GM18520 (cell line): ENCODE measurements around the gene OSBPL1A.

Source experiments
- ATAC-seq: cut with Tn5 transposase; IDR thresholded peaks from one replicate; pipeline ENCODE4 v1.9.1; 2021; ENCODE audit not compliant: unreplicated experiment

Gene OSBPL1A

DNA sequence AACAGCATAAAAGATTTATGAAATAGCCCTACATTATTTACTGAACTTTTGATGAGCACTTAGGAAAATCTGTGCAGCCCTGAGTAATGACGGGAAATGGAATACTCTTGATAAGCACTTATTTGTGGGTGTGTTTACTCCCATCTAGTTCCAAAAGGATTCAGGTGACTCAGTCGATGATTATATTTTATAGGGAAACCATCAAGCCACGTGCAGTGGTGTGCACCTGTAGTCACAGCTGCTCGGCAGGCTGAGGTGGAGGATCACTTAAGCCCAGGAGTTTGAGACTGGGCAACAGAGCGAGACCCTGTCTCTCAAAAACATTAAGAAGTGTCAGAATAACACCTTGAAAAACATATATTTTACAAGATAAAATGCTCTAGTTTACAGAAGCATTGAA, 166.9 kb downstream of the OSBPL1A start:
- no peak for ATAC-seq

DNA sequence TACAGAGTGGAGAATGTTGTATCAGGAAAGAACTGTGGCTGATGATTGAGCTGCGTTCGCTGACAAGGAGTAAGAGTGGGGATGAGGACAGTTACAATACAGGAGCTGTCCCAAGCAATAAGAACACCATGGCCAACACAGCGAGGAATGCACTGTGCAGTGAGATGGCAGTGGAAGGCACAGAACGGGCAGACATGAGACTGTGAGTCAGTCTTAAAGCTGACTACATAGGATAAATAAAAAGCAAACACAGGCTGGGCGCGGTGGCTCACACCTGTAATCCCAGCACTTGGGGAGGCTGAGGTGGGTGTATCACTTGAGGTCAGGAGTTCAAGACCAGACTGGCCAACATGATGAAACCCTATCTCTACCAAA, 169.0 kb downstream of the OSBPL1A start:
- ATAC-seq, result no peak

DNA sequence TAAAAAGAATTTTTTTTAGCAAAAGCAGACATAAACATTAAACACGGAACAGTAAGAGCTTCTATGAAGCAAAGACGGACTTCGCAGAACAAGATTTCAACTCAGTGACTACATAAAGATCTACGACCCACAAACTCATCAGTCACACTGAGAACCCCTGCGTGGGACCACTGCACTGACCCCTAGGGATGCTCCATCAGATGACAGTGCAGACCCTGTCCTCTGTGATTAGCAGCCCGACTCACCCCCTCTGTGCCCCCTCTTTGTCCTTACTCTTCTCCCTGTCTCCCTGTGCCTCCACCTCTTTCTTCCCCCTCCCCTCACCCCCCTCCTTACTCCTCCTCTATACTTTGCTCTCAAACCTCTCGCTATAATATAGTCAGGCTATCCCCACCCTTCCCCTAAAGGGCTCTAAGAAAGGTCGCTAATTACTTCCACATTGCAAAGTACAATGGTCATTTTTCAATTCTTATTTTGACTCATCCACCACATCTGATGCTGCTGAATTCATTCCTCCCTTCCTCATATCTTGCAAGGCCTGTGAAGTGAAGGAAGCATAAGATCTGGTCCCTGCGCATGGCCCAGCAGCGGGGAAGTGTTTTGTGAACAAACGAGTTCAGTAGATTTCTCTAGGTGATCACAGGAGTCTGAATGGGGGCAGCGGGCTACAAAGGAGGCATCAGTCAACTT, 169.5 kb downstream of the OSBPL1A start:
- no peak for ATAC-seq

DNA sequence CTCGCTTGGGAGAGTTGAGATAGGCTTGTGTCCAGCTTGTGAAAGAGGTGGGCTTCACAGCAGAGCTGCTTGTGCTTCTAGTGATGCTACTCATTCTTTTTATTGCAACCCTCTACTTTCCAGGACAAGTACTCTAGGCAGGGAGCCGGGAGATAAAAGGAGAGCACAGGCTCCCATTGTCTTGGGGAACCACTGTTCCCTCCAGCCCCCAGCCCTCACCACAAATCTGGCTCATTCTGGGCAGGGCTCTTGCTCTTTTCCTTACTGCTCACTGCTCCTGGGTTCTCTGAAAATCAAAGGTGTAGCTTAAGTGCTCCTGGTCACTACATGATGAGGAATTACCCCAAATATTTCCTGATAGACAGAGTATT, 177.3 kb downstream of the OSBPL1A start:
- no peak for ATAC-seq

DNA sequence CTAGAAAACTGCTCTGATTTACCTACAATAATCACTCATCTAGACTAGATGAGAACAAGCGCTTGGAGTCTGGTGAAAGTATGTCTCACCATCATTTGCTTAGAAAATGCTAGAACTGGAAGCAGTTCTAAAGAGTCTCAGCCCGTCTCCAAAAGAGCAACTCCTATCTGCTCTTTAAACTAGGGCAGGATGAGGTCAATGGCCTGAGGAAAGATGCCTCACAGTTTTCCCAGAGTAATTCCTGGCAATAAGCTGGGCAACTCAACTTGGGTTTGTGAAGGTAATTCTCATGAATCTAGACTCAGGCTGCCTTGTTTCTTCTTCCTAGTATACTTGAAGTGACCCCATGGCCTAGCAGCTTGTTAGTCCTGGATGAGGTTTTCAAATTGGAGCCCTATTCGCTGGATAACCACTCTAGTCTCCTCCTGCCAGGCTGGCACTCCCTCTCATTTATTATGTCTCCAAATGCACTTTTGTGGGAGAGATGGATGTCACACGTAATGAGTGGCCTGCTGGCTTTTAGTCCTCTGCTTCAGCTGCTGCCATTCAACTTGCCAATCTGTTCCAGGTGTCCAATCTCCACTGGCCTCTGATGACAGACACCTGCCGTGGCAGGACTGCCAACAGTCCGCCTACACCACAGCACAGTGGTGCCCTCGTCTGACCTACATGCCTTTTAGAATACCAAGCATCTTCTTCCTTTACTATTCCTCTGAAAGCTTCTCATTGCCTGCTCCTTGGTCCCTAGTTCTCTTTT, 177.9 kb downstream of the OSBPL1A start:
- ATAC-seq, result no peak

DNA sequence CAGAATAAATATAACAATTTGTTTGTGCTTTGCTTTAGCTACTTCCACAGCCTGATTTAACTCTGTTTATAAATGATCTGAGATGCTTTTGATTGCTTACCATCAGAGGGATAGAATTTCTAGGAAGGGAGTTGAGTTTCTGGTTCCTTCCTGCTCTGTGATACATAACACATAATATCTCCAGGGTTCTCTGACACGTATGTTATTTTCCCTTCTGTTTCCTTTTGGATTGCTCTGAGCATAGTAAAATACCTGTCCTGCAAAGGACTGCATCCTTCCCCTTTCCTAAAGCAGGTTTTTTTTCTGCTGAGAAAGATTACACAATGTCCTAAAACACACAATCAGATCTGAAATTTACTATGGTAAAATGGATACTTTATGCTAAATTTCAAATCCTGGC, 182.7 kb downstream of the OSBPL1A start:
- no peak for ATAC-seq

DNA sequence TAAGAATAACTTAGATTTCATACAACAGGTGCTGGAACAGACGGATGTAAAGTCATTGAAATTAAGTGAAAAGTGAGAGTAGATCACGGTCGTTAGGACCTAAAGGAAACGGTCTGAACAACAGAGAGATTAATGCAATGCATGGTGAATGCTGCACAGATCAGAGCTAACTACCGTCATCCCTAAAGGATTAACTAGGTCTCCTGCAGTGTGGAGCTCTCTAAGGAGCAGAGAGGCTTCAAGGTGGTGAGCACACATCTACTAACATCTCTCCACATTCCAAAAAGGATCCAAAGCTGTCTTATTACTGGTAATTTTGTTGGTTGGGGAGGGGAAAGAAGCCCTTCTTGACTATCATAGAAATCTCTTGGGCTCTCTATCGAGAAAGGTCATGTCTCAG, 183.5 kb downstream of the OSBPL1A start:
- no peak for ATAC-seq

DNA sequence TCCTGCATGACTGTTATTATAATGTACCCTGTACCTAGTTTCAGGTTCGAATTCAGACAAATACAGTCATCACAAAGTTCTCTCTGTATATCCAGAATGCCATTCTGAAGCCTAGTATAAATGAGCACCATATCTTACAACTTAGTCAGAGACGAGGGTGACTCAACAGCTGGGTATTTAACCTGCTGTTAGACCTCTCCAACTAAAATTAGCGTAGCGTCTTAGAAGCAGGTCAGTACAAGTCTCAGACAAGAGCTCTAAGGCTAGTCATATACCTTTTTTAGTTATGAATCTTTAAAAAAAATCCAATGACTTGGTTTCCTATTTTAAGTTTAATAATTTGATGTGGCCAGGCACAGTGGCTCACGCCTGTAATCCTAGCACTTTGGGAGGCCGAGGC, 184.7 kb downstream of the OSBPL1A start:
- no peak for ATAC-seq

DNA sequence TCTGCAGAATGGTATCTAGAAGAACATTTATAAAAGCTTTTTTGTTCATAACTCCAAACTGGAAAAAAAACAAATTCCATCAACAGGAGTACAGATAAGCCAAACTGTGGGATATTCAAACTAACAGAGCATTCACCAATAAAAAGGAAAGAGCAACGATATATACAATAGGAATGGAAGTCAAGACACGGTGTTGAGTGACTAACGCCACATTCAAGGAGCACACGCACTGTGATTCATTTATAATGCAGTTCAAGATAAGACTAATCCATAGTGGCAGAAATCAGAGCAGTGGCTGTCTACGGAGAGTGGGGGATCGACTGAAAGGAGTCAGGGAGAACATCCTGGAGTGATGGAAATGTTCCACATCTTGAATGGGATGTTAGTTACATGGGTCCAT, 188.1 kb downstream of the OSBPL1A start:
- ATAC-seq, result no peak

DNA sequence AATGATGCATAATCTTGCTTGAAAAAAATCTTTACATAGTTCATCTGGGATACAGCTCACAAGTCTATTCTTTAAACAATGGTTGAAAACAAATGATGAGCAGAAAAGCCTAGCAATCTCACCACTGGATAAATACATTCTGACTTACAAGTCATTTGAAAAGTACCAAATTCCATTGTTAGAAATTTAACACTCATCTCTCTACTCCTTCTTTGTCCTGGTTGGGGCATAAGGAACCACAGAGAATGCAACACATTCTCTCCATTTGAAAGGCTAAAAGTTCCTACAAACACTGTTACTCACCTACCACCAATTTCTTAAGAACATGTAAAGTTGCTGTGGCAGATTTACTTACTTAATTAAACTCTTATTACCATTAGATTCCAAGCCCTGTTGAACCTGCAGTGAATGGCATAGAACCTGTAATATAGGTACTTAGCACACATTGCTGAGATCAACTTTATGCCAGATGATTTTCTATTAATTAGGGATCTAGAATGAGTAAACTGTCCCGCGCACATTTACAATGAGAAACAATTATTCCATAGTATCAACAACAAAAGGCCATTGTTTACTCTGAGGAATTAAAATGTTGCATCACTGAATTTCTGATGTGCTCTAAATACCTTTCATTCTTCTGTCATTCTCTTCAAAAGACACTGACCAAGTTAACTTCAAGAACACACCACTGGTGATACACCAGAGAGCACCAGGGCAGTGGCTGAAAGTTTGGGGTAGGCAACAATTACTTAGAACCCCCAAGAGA, 189.2 kb downstream of the OSBPL1A start:
- no peak for ATAC-seq

DNA sequence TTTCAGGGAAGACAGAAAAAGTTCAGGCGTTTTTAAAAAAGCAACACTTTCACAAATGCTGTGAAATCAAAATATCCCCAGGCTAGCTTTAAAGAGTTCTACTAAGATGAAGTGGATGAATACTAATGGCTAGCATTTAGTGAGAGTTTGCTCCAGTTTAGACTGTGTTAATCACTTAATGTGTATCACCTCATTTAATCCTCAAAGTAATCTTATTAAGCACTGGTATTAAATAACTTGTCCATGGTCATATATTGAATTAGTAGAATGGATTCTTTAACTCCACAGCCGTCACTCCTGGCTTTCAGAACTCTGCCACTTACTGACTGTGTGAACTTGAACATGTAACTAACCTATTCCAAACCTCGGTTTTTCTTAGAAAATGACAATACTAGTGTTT, 192.7 kb downstream of the OSBPL1A start:
- ATAC-seq, result no peak

DNA sequence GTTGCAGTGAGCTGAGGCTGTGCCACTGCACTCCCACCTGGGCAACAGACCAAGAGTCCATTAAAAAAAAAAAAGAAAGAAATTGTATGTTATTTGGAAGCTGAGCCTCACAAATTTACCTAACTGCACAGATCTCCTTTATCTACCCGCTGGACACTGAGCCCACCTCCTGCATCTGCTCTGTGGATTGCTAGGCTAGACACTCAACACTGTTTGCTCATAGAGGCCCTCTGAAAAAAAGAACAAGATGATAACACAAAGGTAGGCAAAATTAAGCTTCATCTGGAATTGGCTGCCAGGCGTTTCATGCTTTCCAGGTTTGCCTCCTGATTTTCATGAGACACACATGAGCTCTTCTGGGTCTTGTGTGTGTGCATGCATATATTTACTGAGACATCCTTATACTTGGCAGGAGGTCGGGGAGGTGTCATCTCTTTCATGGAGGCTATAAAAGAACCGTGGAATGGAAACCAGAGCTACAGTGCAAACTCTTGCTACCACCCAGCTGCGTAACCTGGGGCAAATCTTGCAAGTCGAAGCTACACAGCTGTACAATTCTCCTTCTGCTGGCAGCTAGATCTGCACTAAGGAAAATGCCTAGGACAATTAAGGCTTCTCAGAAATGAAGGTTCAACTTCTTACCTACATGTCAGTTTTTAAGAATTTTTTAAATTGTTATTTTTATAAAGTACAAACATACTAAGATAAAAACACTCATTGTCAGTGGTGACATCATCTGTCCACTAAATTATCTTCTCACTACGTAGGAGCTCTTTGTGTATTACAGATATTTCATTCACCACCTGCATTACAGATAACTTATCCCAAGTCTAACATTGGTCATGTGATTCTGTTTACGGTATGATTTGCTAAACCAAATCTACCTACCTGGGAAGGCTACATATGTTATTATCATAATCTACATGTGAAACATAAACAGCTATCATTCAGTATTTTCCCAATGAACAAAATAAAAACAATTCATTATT, 195.6 kb downstream of the OSBPL1A start:
- ATAC-seq, result no peak

DNA sequence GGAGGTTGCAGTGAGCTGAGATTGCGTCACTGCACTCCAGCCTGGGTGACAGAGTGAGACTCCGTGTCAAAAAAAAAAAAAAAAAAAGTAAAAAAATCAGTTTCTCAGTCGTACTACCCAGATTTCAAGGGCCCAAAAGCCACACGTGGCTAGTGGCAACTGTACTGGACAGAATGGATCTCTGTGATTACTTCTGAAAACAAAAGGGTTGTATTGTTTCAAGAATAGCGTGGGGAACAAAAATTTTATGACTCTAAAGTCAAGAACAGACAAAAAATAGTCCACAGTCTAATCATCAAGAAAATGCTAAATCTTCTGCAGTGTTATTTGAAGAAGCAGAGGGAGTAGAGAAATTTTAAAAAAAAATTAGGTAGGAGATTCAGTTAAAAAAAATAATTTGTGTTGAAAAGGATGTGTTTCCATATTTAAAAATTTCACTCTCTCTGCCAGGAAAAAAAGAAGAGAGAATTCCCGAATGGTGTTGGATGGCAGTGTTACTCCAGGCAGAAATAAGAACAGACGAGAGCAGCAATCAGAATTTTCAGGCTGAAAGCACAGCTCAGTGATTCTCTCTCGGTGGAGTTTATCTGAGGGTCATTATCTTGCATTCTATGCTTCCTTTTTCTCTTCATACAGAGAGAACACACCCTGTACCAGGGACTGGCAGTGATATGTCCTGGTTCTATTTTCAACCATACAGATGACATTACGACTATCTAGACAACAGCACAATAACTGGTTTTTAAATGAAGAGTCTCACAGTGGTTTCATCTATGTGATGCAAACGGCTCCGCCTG, 196.9 kb downstream of the OSBPL1A start:
- no peak for ATAC-seq

DNA sequence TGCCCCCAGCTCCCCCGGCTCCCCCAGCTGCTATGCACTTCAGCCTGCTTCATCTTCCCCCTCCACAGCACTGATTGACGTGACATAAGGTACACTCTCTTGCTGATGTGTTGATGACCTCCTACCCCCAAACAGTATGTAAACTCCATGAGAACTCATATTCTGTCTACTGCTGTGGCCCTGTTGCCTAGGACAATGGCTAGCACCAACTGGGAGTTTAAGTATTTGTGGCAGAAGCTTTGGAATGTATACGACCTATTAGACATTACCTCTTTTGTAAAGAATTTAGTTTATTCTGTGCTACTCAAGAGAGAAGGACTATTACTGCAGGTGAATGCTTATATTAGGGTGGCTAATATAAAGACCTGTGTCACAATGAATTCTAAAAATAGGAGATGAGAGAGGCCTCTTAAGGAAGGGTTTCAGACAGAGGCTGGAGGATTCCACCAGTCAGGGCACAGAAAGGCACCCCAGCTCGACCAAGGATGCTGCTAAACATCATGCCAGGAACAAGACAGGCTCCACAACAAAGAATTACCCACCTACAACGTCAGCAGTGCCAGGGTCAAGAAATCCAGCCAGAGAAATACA, 198.2 kb downstream of the OSBPL1A start:
- ATAC-seq, result no peak

DNA sequence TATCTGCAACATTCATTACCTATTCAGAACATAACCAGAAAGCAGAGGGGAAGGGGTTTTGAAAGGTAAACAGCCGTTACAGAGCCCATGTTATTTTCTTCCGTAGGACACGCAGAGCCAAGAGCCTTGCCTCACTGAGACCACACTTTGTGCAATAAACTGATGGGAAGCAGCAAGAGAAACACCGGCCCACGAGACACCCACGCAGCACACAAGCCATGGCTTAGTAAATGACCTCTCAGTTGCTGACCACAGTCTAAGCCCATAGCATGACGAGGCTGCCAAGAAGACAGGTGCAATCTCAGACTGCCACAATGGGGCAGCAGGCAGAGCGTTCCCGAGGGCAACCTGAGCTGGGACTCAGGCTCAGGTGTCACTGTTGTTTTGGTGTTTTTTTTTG, 199.2 kb downstream of the OSBPL1A start:
- ATAC-seq, result no peak

DNA sequence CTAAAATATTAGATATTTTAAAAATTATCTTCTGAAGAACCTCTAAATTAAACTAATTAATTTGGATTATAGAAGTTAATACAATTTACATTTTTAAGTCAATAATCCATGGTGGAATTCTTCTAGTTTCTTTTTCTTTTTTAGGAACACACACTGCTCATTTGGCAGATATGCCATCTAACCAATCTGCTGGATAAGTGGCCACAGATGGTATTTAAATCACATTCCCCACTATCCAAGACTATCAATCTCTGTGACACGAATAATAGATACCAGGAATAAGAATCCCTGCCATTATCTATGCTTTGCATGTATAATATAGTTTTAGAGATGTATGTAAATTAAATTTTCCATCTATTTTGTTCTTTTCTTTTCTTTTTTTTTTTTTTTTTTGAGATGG, 200.2 kb downstream of the OSBPL1A start:
- no peak for ATAC-seq

DNA sequence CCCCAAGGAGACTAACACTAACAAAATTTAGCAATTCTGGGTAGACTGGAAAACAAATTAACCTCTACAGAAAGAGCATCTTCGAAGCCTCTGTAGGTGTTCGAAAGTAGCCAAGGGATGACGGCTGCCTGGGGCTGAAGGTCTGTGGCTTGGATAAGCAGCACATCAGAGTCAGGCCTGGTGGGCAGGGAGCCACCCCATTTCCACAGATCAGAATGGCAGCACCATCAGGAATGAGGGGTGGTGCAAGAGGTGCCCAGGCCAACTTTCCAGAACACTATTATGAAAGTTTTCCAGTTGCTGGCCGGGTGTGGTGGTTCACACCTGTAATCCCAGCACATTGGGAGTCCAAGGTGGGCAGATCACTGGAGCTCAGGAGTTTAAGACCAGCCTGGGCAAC, 200.9 kb downstream of the OSBPL1A start:
- no peak for ATAC-seq

DNA sequence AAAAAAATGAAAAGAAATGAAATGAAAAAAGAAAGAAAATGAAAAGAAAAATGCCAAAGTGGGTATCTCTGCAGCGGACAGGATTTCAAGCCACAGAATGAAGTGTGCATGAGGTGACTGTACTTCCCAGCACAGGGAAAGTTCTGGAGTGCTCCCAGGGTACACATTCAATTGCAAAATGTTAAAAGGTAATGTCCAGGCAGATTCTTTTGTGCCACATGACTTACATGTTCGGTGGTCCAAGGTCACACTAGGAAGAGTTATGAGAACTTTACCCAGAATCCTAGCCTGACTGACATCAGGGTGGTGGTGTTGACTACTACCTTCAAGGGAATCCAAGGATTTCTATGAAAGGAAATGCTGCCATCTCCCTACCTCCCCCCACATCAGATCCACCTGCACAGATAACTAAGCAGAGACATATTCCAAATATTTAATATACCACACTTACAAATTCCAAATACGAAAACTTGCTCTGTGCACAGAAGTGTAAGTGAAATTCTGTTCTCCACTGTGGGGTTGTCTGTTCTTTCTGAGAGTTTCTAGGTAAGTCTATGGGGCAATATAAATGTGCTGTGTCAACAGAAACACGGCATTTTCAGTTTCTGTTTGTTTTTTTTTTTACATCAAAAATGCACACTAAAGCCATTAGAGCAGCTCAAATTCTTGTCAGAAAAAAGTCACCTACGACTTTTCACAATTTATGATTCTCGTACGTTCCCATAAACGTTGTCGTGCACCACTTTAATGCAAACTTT, 202.1 kb downstream of the OSBPL1A start:
- ATAC-seq, result no peak

DNA sequence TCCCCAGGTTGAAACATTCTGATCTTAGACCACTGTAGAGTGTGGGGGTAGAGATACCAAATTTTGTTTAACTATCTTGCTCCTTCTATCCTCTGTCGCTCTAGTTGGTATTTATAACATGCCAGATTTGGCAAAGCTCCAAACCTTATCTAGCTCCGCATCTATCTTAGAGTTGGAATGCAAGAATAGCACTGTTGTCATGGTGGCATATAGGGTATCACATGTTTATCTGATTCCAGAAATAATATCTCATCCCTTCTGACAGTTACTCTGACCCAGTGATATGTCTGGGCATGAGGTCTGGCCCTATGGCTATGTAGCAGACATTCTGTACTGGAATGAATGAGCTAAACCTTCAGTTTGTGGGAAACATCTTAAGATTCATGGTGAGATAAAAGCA, 207.0 kb downstream of the OSBPL1A start:
- ATAC-seq, result no peak
